Endodermal cell (in vitro differentiated cells): ENCODE measurements around the gene GLO1. TPM values are rescaled to one million over a fixed set of nuclear protein-coding genes. Genes with fewer than 3 reads are reported as not detected.
A peak's percentile ranks its signal among the peaks of the same experiment; 100 is the strongest.

Source experiments
- DNase-seq: peaks from one replicate; pipeline ENCODE4 v3.0.0-alpha.2; 2017
- H3K27ac ChIP-seq: 2 replicates; pipeline ENCODE4 v1.5.1; 2013; ENCODE audit warnings: mild to moderate bottlenecking, low read depth, low read length, moderate library complexity
- H3K27me3 ChIP-seq: 2 replicates; pipeline ENCODE4 v1.6.1; 2013; ENCODE audit warnings: mild to moderate bottlenecking, low read length, moderate library complexity; ENCODE audit not compliant: insufficient read depth, control insufficient read depth, poor library complexity, severe bottlenecking
- H3K36me3 ChIP-seq: 2 replicates; pipeline ENCODE4 v1.7.0; 2013; ENCODE audit warnings: mild to moderate bottlenecking, low read length, moderate library complexity; ENCODE audit not compliant: control insufficient read depth, insufficient read depth
- H3K4me1 ChIP-seq: one replicate; pipeline ENCODE4 v1.7.0; 2013; ENCODE audit warnings: low read length; ENCODE audit not compliant: control insufficient read depth, insufficient read depth
- H3K4me3 ChIP-seq: 2 replicates; pipeline ENCODE4 v1.5.1; 2013; ENCODE audit warnings: mild to moderate bottlenecking, low read length, moderate library complexity
- H3K9ac ChIP-seq: 2 replicates; pipeline ENCODE4 v1.6.1; 2013; ENCODE audit warnings: mild to moderate bottlenecking, low read length, moderate library complexity; ENCODE audit not compliant: poor library complexity, severe bottlenecking; ENCODE audit errors: extremely low read depth
- H3K9me3 ChIP-seq: 2 replicates; pipeline ENCODE4 v1.6.1; 2013; ENCODE audit warnings: mild to moderate bottlenecking, low read length, moderate library complexity; ENCODE audit not compliant: control insufficient read depth
- H3K27ac Mint-ChIP-seq: 2 replicates; pipeline ENCODE4 v1.8.0; 2020; ENCODE audit warnings: mixed read lengths
- H3K27me3 Mint-ChIP-seq: 2 replicates; pipeline ENCODE4 v1.8.0; 2021; ENCODE audit warnings: mild to moderate bottlenecking, mixed read lengths; ENCODE audit not compliant: insufficient read depth
- H3K36me3 Mint-ChIP-seq: 2 replicates; pipeline ENCODE4 v1.8.0; 2020; ENCODE audit warnings: low read depth, mixed read lengths
- H3K4me1 Mint-ChIP-seq: 2 replicates; pipeline ENCODE4 v1.8.0; 2020; ENCODE audit warnings: mixed read lengths
- H3K4me3 Mint-ChIP-seq: 2 replicates; pipeline ENCODE4 v1.8.0; 2020; ENCODE audit warnings: mild to moderate bottlenecking, moderate library complexity, mixed read lengths
- H3K9me3 Mint-ChIP-seq: 2 replicates; pipeline ENCODE4 v1.8.0; 2020; ENCODE audit warnings: mild to moderate bottlenecking, mixed read lengths
- CTCF ChIP-seq: fragments of 200-600 bp; sonication (generic); conservative IDR thresholded peaks from 2 replicates; pipeline ENCODE4 v1.5.0; 2021; ENCODE audit warnings: antibody characterized with exemption, mild to moderate bottlenecking
- WGBS, 2 experiments: methylation state at CpG; one replicate each; pipeline versions ENCODE4 v1.1.5 to v1.1.7; 2013; ENCODE audit warnings: missing lambda C conversion rate in 2 of 2, mixed read lengths in 1 of 2; ENCODE audit not compliant: insufficient coverage in 1 of 2, insufficient read length in 1 of 2; 5-methylcytosine and 5-hydroxymethylcytosine counted together
- total RNA-seq, 2 donors: library from RNA; stranded (reverse); fragmentation: NEBNext Ultra II Directional in 1 of 2; extraction: Animal tissue kit (Norgen Biotek cat#: 25700) in 1 of 2; gene quantifications; 2 replicates in 1 of 2; 3 replicates in 1 of 2; pipeline ENCODE4 v1.2.1, GENCODE V29; 2021

GLO1 gene
- total RNA-seq, 2 donors from 2014 or later: 144 to 177 TPM

GRCh38 chr6:38646166-38646878 lies 56.6 kb downstream of the GLO1 start:
- TF ChIP-seq CTCF: no peak
- H3K36me3 Mint-ChIP-seq: peaks cover 2% of the 10 kb centered on the region
- no peak for DNase-seq
- Histone ChIP-seq H3K27ac (peak overlapping the region; percentile 21), H3K4me3 (no peak overlapping the region), H3K9me3 (peaks cover 2% of the 10 kb centered on the region), H3K9ac (no peak overlapping the region), H3K4me1 (no peaks in the 10 kb centered on the region), H3K27me3 (no peaks in the 10 kb centered on the region), H3K36me3 (no peaks in the 10 kb centered on the region)
- H3K27ac Mint-ChIP-seq: no peak overlapping the region
- peaks cover 2% of the 10 kb centered on the region for H3K27me3 Mint-ChIP-seq
- no peak overlapping the region for H3K4me3 Mint-ChIP-seq
- peaks cover 7% of the 10 kb centered on the region for H3K4me1 Mint-ChIP-seq
- H3K9me3 Mint-ChIP-seq: peaks cover 4% of the 10 kb centered on the region
- 79% methylated on average over 2 to 3 of the region's 3 CpGs for WGBS, 2 experiments

GRCh38 chr6:38644951-38645350 lies 58.0 kb downstream of the GLO1 start:
- Mint-ChIP-seq H3K4me3 (no peak overlapping the region), H3K9me3 (no peaks in the 10 kb centered on the region), H3K36me3 (no peaks in the 10 kb centered on the region), H3K27ac (no peak overlapping the region), H3K4me1 (peaks cover 14% of the 10 kb centered on the region), H3K27me3 (peaks cover 7% of the 10 kb centered on the region)
- H3K36me3 ChIP-seq: no peaks in the 10 kb centered on the region
- TF ChIP-seq CTCF: no peak
- no peak overlapping the region for H3K4me3 ChIP-seq
- no peak overlapping the region for H3K9ac ChIP-seq
- DNase-seq: no peak
- no peaks in the 10 kb centered on the region for H3K4me1 ChIP-seq
- no peaks in the 10 kb centered on the region for H3K27me3 ChIP-seq
- no peaks in the 10 kb centered on the region for H3K9me3 ChIP-seq
- no peak overlapping the region for H3K27ac ChIP-seq
- WGBS, 2 experiments: 89% methylated on average over 1 of the region's 1 CpG; no CpG with 5 or more reads in 1 of the 2 experiments

- Mint-ChIP-seq H3K4me1 (peaks cover 26% of the 10 kb centered on the region), H3K36me3 (no peaks in the 10 kb centered on the region), H3K9me3 (no peaks in the 10 kb centered on the region), H3K4me3 (peak overlapping the region; percentile 78), H3K27ac (peak overlapping the region; percentile 69), H3K27me3 (peaks cover 44% of the 10 kb centered on the region)
- DNase-seq: no peak
- Histone ChIP-seq H3K4me1 (peaks cover 5% of the 10 kb centered on the region), H3K9me3 (peaks cover 4% of the 10 kb centered on the region), H3K4me3 (peak overlapping the region; percentile 83), H3K36me3 (no peaks in the 10 kb centered on the region), H3K27me3 (peaks cover 34% of the 10 kb centered on the region), H3K27ac (peak overlapping the region; percentile 80), H3K9ac (peak overlapping the region; percentile 73)
- 35 to 40% methylated on average over 22 to 32 of the region's 32 CpGs for WGBS, 2 experiments
- no peak for TF ChIP-seq CTCF
These were observed 62.6 kb downstream of the GLO1 start for GRCh38 chr6:38640216-38640909.
